HG02981 (cell line): Measurements from ENCODE around the gene ROR1.

Experiments
- ATAC-seq: cut with Tn5 transposase; IDR thresholded peaks from one replicate; pipeline ENCODE4 v1.9.1; 2021; ENCODE audit warnings: mild to moderate bottlenecking, moderate library complexity; ENCODE audit not compliant: unreplicated experiment

ROR1 gene

GRCh38 chr1:63904826-63905225, 131.0 kb downstream of the ROR1 start:
- ATAC-seq: no peak

DNA sequence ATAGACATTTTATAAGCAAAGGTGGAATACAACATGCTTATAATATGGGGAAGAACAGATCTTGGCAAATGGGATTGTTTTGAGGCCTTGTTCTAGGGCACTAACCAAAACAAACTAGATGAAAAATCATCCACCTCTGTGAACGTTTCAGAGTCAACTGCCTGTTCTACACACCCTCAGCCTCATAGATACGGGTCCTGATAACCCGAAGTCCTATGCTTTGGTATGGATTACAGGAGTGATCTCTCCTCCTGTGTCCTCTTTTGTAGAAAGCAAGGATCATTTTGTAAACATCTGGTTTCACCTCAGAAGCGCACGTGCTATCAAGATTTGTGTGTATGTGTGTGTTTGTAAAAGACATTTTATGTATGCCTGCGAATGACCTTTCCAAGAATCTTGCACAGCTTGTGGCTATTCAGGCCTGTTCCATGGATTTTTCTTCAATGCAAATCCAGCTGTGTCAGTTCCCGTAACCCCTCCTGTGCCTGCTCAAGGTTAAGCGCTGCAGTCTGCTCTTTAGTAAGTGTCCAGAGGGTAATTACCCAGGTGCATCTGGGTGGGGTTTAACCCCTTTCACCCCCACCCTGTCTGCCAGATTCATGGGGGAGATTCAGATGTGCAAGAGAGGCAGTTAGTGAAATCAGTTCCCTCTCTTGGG, 132.4 kb downstream of the ROR1 start:
- no peak for ATAC-seq

DNA sequence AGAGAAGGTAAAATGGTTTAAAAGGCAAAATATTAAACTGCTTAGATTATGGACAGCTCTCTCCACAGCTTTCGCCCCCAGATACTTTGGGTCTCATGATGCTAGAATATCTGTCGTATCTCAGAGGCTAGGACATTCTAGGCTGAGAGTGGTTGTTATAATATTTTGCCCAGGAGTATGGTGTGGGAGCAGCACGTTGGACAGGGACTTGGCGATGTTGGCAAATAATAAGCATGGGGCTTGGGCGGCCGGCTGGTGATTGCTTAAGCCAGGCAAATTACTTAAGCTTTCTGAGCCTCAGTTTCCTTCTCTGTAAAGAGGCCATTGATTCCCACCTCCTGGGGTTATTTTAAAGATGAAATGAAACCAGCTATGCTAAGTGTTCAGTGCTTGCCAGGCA, 133.2 kb downstream of the ROR1 start:
- ATAC-seq: no peak

DNA sequence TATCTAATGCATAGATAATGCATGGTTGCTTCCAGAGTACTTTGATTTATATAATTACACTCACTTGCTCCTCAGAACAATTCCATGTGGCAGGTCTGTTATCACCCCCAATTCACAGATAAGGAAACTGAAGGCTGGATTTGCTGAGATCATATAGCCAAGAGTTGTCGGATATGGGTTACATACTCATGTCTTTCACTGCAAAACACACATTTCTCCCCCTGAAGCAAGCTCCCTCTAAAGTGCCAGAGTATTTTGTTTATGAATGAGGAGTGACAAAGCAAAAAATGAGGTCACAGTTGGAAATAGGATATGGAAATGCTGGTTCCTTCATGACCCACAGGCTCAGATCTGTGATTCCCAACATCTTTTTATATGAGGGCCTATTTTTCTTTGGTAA, 134.2 kb downstream of the ROR1 start:
- ATAC-seq: no peak

- no peak for ATAC-seq
Measured at GRCh38 chr1:63909526-63909925, 135.7 kb downstream of the ROR1 start.

DNA sequence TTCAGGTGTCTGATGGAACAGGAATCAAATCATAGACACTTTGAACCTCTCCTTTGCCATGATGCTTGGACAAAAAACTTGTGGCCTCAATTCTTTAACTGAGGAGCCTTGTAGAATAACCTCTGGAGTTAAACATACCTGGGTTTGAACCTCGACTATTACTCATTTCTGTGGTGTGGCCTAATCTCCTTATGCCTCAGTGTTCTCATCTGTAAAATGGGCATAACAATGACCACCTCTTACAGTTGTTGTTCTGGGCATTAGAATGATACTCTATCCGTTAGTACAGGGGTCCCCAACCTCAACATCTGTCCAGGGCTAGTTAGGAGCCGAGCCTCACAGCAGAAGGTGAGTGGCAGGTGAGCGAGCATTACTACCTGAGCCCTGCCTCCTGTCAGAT, 137.2 kb downstream of the ROR1 start:
- no peak for ATAC-seq

DNA sequence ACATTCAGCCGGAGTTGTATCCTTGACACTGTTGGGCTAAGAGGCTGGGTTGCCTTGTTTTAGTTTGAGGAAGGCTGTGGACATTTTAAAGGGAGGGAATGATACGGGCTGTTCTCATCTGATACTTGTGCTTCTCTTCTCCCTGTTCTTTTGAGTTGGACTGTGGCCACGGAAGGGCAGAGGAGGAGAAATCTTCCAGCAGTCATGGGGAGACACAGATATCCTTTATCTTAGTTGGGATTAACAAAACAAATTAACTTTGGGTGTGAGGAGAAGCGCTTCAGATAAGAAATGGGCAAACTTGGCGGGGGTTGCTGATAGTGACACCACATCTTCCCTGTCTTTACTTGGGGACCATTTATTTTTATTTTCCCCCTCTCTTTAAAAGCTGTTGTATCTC, 138.8 kb downstream of the ROR1 start:
- no peak for ATAC-seq

DNA sequence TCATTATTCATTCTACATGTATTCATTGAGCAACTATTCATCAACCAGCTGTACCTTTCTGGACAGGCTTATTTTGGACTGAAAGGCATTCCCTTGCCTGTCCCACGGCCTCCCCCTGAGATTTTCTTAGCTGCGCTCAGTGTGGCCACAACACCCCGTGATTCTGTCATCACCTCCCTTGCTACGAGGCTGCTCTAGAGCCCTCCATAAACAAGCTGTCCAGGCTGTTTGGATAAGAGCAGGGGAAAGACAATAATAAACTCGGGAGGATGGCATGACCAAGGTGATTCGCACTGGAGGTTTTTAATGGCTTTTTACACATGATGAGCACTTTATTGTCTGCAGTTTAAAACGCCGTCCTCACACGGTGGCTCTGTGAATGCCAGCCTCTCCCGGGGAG, 139.7 kb downstream of the ROR1 start:
- ATAC-seq: no peak

DNA sequence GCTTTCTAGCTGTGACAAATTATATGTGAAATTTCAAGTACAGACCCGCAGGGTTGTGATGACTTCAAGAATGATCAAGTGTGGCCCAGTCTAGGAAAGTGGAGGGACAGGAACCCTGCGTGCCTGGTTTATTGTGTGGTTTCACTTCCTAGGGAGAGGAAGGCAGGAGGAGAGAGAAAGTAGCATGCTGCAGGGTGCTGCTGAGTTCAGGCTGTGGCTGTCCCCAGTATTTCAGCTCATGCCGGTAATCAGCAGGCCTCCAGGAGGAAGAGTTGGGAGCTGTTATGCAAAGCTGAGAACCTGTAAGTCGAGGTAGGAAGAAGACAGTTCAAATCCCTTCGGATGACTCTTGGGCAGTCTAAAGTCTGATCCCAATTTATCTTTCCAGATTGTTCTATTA, 140.4 kb downstream of the ROR1 start:
- ATAC-seq: no peak

GRCh38 chr1:63914706-63915105, 140.9 kb downstream of the ROR1 start:
- ATAC-seq: no peak

GRCh38 chr1:63915121-63915520, 141.3 kb downstream of the ROR1 start:
- no peak for ATAC-seq

GRCh38 chr1:63916485-63917360, 142.9 kb downstream of the ROR1 start:
- ATAC-seq: no peak

- ATAC-seq: no peak
Measured at GRCh38 chr1:63917571-63918417, 144.0 kb downstream of the ROR1 start.

DNA sequence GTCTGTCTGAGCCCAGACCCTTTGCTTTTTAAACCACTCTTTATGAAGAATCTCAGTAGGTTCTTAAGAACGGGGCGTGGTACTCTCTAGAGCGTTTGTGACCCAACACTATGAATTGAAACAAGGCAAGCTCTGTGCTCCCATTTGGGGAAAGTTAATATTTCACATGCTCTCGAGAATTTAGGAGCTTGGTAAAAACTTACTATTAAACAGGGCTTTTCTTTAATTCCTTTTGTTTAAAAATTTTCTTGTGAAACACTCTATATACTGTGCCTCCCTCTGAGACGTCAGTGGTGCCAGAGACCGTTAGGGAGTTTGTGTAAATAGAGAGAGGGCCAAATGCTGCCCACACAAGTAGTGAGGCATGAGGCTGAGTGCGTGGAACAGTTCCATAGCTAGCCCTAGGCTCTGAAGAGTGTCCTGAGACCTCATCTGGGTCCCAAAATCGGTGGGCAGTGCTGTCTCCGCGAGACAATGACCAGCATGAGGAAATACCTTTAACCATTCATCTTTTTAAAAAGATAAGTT, 144.7 kb downstream of the ROR1 start:
- no peak for ATAC-seq

- ATAC-seq: no peak
Measured at GRCh38 chr1:63920154-63921117, 146.6 kb downstream of the ROR1 start.

- no peak for ATAC-seq
Measured at GRCh38 chr1:63921359-63921758, 147.5 kb downstream of the ROR1 start.

- ATAC-seq: no peak
Measured at GRCh38 chr1:63921802-63922201, 148.0 kb downstream of the ROR1 start.

- no peak for ATAC-seq
Measured at GRCh38 chr1:63922848-63923247, 149.0 kb downstream of the ROR1 start.

- no peak for ATAC-seq
Measured at GRCh38 chr1:63923302-63923701, 149.5 kb downstream of the ROR1 start.

GRCh38 chr1:63924600-63924999, 150.8 kb downstream of the ROR1 start:
- ATAC-seq: no peak
